MM.1S (cell line): ENCODE data around the gene TXLNG.

Experiments used
- EZH2 ChIP-seq: fragments of 300-600 bp; sonication (generic); optimal IDR thresholded peaks from 2 replicates; pipeline ENCODE3; 2017; ENCODE audit warnings: low read depth, mild to moderate bottlenecking, antibody characterized with exemption, low read length, mixed read lengths
- TF ChIP-seq, protein P1 (sequence below): fragments of 300-600 bp; sonication (generic); IDR thresholded peaks from 2 replicates; pipeline ENCODE4 v1.5.1; 2016; ENCODE audit warnings: antibody characterized with exemption, low read length, mixed read lengths

DNA sequence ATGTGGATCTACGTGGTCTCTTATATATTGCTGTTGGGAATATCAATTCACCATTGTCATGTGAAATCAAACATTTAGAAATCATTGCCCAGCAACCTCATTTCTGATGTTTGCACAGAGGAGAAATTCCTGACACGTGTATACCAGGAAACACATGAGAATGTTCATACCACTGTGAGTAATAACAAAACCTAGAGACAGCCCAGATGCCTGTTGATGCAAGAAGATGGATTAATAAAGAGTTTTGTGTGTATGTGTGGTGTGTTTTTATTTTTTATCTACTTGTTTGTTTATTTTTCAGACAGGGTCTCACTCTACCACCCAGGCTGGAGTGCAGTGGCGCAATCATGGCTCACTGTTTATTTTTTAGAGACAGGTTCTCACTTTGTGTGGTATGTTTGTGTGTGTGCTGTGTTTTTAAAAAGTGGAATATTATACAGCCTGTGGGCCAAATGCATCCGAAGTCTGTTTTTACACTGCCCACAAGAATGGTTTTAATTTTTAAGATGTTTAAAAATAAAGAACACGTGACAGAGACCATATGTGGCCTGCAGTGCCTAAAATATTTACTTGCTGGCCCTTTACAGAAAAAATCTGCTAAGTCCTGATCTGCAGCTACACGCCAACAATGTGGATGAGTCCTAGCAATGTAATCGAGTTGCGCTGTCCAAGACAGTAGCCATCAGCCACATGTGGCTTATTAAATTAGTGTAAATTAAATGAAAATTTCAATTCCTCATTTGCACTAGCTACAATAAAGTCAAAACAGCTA is 39.2 kb downstream of the TXLNG start:
- TF ChIP-seq, protein P1, sequence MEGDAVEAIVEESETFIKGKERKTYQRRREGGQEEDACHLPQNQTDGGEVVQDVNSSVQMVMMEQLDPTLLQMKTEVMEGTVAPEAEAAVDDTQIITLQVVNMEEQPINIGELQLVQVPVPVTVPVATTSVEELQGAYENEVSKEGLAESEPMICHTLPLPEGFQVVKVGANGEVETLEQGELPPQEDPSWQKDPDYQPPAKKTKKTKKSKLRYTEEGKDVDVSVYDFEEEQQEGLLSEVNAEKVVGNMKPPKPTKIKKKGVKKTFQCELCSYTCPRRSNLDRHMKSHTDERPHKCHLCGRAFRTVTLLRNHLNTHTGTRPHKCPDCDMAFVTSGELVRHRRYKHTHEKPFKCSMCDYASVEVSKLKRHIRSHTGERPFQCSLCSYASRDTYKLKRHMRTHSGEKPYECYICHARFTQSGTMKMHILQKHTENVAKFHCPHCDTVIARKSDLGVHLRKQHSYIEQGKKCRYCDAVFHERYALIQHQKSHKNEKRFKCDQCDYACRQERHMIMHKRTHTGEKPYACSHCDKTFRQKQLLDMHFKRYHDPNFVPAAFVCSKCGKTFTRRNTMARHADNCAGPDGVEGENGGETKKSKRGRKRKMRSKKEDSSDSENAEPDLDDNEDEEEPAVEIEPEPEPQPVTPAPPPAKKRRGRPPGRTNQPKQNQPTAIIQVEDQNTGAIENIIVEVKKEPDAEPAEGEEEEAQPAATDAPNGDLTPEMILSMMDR: no peak
- no peak for TF ChIP-seq EZH2
